DND-41 (cell line): ENCODE data around the gene PAMR1.

Experiments
- ATAC-seq: fragments of 200-7000 bp; cut with Tn5 transposase; 3 replicates; pipeline ENCODE4 v1.9.1; 2021; ENCODE audit warnings: low read depth; ENCODE audit not compliant: insufficient read depth
- DNase-seq: peaks from one replicate; pipeline ENCODE4 v3.0.0-alpha.2; 2020
- H2AFZ ChIP-seq: 2 replicates; pipeline ENCODE4 v1.6.0; 2012; ENCODE audit warnings: low read depth, low read length
- H3K27ac ChIP-seq: 2 replicates; pipeline ENCODE4 v1.5.1; 2012; ENCODE audit warnings: low read length, inconsistent platforms
- H3K27me3 ChIP-seq: fragments of 200-600 bp; sonication (generic); 2 replicates; pipeline ENCODE4 v1.6.0; 2012; ENCODE audit warnings: low read length, mild to moderate bottlenecking, inconsistent platforms; ENCODE audit not compliant: insufficient read depth, poor library complexity
- H3K36me3 ChIP-seq: 2 replicates; pipeline ENCODE4 v1.5.1; 2012; ENCODE audit warnings: low read length, inconsistent platforms; ENCODE audit not compliant: insufficient read depth
- H3K4me1 ChIP-seq: 2 replicates; pipeline ENCODE4 v1.5.1; 2012; ENCODE audit warnings: mild to moderate bottlenecking, low read length; ENCODE audit not compliant: insufficient read depth
- H3K4me2 ChIP-seq: 2 replicates; pipeline ENCODE4 v1.6.0; 2012; ENCODE audit warnings: mild to moderate bottlenecking, moderate library complexity, low read length, inconsistent platforms; ENCODE audit not compliant: insufficient read depth
- H3K4me3 ChIP-seq, 2 experiments: fragments of 200-600 bp in 1 of 2; shearing (Covaris generic) in 1 of 2; 2 replicates each; pipeline ENCODE4 v1.5.1; 2012 to 2016; ENCODE audit warnings: inconsistent platforms in 2 of 2, low read length in 2 of 2, mild to moderate bottlenecking in 2 of 2, low read depth in 1 of 2, moderate library complexity in 1 of 2
- H3K79me2 ChIP-seq: 2 replicates; pipeline ENCODE4 v1.6.0; 2012; ENCODE audit warnings: low read length, inconsistent platforms; ENCODE audit not compliant: insufficient read depth
- H3K9ac ChIP-seq: 2 replicates; pipeline ENCODE4 v1.6.0; 2012; ENCODE audit warnings: low read depth, mild to moderate bottlenecking, inconsistent platforms, low read length, moderate library complexity
- H3K9me3 ChIP-seq: 2 replicates; pipeline ENCODE4 v1.5.1; 2012; ENCODE audit warnings: low read length, moderate library complexity, mild to moderate bottlenecking, inconsistent platforms; ENCODE audit not compliant: insufficient read depth, severe bottlenecking
- H4K20me1 ChIP-seq: 2 replicates; pipeline ENCODE4 v1.6.0; 2012; ENCODE audit warnings: low read length; ENCODE audit not compliant: insufficient read depth
- EZH2 ChIP-seq: IDR thresholded peaks from 3 replicates; pipeline ENCODE4 v1.6.1; 2012; ENCODE audit warnings: borderline replicate concordance, low read depth, mild to moderate bottlenecking, moderate library complexity, low read length, inconsistent platforms; ENCODE audit not compliant: severe bottlenecking
- TF ChIP-seq, protein P1 (sequence below): IDR thresholded peaks from 2 replicates; pipeline ENCODE4 v1.5.1; 2012; ENCODE audit warnings: borderline replicate concordance, low read length, moderate library complexity, mild to moderate bottlenecking; ENCODE audit not compliant: poor library complexity, severe bottlenecking; ENCODE audit errors: extremely low read depth

PAMR1 gene

DNA sequence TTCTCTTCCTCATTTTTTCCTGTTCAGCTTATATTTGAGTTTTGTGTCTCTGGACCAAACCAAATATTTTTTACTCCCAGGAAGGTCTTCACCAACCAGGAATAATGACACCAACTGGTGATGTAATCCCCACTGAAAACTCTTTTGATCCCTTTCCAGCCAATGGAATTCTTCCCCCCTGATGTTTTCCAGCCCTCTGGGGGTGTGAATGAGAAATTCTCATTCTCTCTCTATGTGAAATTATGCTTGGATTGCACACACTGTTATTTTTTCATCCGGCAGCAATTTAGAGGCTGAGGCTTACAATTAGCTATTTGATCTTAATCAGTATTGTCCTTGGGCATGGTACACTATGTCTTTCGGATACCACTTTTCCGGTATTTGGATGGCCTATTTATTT, 66.6 kb downstream of the PAMR1 start:
- H4K20me1 ChIP-seq: no peaks in the 10 kb centered on the region
- H3K4me1 ChIP-seq: no peaks in the 10 kb centered on the region
- ATAC-seq (no peak), DNase-seq (no peak)
- no peaks in the 10 kb centered on the region for H3K9me3 ChIP-seq
- TF ChIP-seq EZH2: no peak
- TF ChIP-seq, protein P1, sequence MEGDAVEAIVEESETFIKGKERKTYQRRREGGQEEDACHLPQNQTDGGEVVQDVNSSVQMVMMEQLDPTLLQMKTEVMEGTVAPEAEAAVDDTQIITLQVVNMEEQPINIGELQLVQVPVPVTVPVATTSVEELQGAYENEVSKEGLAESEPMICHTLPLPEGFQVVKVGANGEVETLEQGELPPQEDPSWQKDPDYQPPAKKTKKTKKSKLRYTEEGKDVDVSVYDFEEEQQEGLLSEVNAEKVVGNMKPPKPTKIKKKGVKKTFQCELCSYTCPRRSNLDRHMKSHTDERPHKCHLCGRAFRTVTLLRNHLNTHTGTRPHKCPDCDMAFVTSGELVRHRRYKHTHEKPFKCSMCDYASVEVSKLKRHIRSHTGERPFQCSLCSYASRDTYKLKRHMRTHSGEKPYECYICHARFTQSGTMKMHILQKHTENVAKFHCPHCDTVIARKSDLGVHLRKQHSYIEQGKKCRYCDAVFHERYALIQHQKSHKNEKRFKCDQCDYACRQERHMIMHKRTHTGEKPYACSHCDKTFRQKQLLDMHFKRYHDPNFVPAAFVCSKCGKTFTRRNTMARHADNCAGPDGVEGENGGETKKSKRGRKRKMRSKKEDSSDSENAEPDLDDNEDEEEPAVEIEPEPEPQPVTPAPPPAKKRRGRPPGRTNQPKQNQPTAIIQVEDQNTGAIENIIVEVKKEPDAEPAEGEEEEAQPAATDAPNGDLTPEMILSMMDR: no peak
- no peaks in the 10 kb centered on the region for H3K36me3 ChIP-seq
- no peak overlapping the region for H2AFZ ChIP-seq
- H3K4me3 ChIP-seq: no peak overlapping the region
- H3K79me2 ChIP-seq: no peaks in the 10 kb centered on the region
- H3K27me3 ChIP-seq: no peaks in the 10 kb centered on the region
- H3K9ac ChIP-seq: no peak overlapping the region
- H3K27ac ChIP-seq: no peak overlapping the region
- no peak overlapping the region for H3K4me2 ChIP-seq

DNA sequence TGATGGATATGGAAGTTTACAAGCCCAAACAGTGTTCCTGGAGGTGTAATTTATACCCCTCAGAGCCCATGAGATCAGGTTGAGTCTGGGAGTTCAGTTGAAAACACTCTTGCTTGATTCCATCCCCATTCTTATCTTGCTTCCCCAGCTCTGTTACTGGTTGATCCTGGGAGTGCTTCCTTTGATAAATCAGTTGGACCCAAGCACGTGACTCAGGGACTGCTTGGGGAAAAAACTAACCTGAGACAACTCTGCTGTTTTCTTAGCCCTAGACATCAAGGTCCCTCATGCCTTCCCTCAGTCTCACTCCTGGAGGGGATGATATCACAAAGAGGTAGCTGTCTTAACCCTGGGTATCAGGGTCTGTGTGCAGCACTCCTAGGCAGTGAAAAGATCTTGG, 71.1 kb downstream of the PAMR1 start:
- peaks cover 2% of the 10 kb centered on the region for H3K27me3 ChIP-seq
- H3K27ac ChIP-seq: no peak overlapping the region
- DNase-seq (no peak), ATAC-seq (no peak)
- no peak overlapping the region for H3K9ac ChIP-seq
- no peak overlapping the region for H3K4me2 ChIP-seq
- no peaks in the 10 kb centered on the region for H3K36me3 ChIP-seq
- H3K9me3 ChIP-seq: no peaks in the 10 kb centered on the region
- no peak for TF ChIP-seq EZH2
- TF ChIP-seq, protein P1: no peak
- H4K20me1 ChIP-seq: no peaks in the 10 kb centered on the region
- H2AFZ ChIP-seq: no peak overlapping the region
- H3K79me2 ChIP-seq: no peaks in the 10 kb centered on the region
- no peak overlapping the region for H3K4me3 ChIP-seq
- H3K4me1 ChIP-seq: no peaks in the 10 kb centered on the region

DNA sequence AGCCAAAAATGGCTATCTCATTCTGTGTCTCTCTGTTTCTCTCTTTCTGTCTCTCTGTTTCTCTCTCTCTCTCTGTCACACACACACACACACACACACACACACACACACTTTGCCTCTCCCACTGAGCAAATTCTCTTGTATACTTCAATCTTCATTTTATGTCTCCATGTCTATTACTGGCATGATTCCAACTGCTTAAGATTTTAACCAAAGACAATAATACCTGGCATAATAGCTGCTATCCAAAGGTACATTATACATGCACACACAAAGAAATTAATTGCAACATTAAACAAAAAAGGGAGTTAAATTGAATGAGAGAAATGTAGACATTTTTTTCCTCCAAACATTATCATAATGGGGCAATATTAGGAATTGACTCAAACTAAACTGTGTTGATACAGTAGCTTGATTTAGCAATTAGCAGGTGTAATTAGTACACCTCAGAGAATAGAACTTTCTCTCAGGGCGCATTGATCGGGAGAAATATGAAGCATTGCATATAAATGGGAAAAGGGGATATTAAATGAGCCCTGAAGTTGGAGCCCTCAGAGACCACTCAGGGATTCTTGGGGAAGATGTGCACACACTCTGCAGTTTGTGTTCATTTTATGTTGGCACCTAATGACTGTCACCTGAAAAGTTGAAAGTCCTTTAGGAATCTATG, 88.7 kb downstream of the PAMR1 start:
- H3K9ac ChIP-seq: no peak overlapping the region
- no peak overlapping the region for H2AFZ ChIP-seq
- no peaks in the 10 kb centered on the region for H3K36me3 ChIP-seq
- no peaks in the 10 kb centered on the region for H3K9me3 ChIP-seq
- H3K4me1 ChIP-seq: no peaks in the 10 kb centered on the region
- no peak for TF ChIP-seq EZH2
- TF ChIP-seq, protein P1: no peak
- H3K27me3 ChIP-seq: peaks cover 17% of the 10 kb centered on the region
- no peaks in the 10 kb centered on the region for H4K20me1 ChIP-seq
- H3K79me2 ChIP-seq: no peaks in the 10 kb centered on the region
- no peak for ATAC-seq
- H3K4me3 ChIP-seq: no peak overlapping the region
- H3K27ac ChIP-seq: no peak overlapping the region
- H3K4me2 ChIP-seq: no peak overlapping the region
- no peak for DNase-seq
